Measurements from ENCODE around the gene ANXA5. TPM values are rescaled to one million over a fixed set of nuclear protein-coding genes. Genes with fewer than 3 reads are reported as not detected.

ANXA5 gene
- total RNA-seq (66.5 and 67.8 TPM in 2 replicates), polyA plus RNA-seq (42.4 and 55.1 TPM in 2 replicates), polyA minus RNA-seq (34.5 and 58.0 TPM in 2 replicates)
- 73.0 TPM for total RNA-seq (2013)

DNA sequence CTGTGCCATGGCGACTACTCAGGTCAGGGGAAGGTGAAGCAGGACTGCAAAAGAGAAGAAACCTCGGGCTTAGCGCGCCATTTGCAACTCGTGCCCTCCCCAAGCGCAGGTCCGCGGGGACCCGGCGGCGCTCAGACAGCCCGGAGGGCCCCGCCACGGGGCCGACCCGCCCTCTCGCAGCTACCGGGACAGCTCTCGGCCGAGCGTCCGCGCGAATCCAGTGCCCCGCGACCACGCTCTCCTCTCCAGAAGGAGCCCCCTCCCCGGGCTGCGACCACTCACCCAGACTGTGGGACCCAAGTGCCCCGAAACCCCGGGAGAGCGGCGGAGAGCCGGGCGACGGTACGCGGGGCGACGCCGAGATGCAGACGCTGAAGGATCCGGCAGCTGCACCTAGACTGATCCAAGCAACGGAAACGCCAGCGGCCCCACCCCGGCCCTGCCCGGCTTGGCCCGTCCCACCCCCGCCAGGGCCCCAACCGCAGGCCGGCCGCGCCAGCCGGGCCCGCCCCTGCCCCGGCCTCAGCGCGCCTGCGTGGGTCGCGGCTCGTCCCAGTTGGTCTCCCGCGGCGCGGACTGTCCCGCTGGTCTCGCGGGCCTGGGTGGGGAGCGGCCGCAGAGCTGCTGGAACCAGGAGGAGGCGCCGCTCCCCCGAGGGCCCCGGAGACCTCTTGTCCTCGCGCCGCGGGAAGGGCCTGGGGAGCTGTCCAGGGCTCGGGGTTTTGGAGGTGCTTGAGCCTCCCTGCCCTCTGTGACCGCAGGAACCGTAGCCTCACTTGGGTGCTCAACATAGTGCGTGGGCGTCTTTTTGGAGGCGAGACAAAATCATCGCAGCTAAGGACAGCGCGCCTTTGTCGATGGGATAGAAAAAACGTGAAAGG is at the start of gene ANXA5:
TSS of gene ANXA5 (minus strand) at position 400 of the 881 bp plus-strand sequence. CDS start at position 9, 391 bp downstream.
- H3K27me3 Mint-ChIP-seq: peaks cover 12% of the 10 kb centered on the region
- intact Hi-C loops (cut with micrococcal nuclease): loop anchor here (1.0 to 2.0 kb wide), 4 partner anchors 30 to 173 kb away; partner anchors contain the start of gene BBS7
- Histone ChIP-seq H2AFZ (ENCODE audit: insufficient read depth, low read depth, low read length, poor library complexity, severe bottlenecking) (peak within 1 kb of the TSS; percentile 92), H4K20me1 (ENCODE audit: control insufficient read depth, insufficient read depth, low read length, poor library complexity, severe bottlenecking) (peaks cover 4% of the 10 kb centered on the region), H3K27me3 (replicated peaks in 1 of 4; ENCODE audit: control extremely low read depth in 1 of 4, control insufficient read depth in 3 of 4, insufficient read depth in 4 of 4, low read length in 3 of 4) (peaks cover 0 to 12% (median 0%) of the 10 kb centered on the region in 4 experiments), H3K27ac (ENCODE audit: low read length in 2 of 2) (peak within 1 kb of the TSS; percentile 39 to 69), H3K9ac (ENCODE audit: low read length) (peak within 1 kb of the TSS; percentile 84), H3K79me2 (ENCODE audit: control insufficient read depth, insufficient read depth, low read length) (peaks cover 14% of the 10 kb centered on the region), H3K36me3 (replicated peaks in 1 of 2; ENCODE audit: control extremely low read depth in 1 of 2, control insufficient read depth in 1 of 2, extremely low read depth in 1 of 2, insufficient read depth in 2 of 2, low read length in 1 of 2) (no peaks in the 10 kb centered on the region), H3K9me3 (ENCODE audit: control extremely low read depth in 1 of 3, control insufficient read depth in 2 of 3, insufficient read depth in 1 of 3, low read length in 2 of 3) (no peaks in the 10 kb centered on the region), H3K4me2 (replicated peaks; ENCODE audit: low read depth, low read length, poor library complexity, severe bottlenecking) (peak within 1 kb of the TSS; percentile 89), H3K4me1 (ENCODE audit: control insufficient read depth in 2 of 2, insufficient read depth in 2 of 2, low read length in 2 of 2) (peaks cover 13 to 14% of the 10 kb centered on the region in 2 donors), H3K4me3 (ENCODE audit: control extremely low read depth in 1 of 5, extremely low read depth in 1 of 5, insufficient read depth in 1 of 5, low read depth in 2 of 5, low read length in 4 of 5) (peak within 1 kb of the TSS; percentile 73 to 85 (median 79))
- H3K27ac Mint-ChIP-seq: peak within 1 kb of the TSS; percentile 98
- H3K4me1 Mint-ChIP-seq: peaks cover 36% of the 10 kb centered on the region
- peak; percentile 78 for DNase-seq
- TF ChIP-seq, protein P1, sequence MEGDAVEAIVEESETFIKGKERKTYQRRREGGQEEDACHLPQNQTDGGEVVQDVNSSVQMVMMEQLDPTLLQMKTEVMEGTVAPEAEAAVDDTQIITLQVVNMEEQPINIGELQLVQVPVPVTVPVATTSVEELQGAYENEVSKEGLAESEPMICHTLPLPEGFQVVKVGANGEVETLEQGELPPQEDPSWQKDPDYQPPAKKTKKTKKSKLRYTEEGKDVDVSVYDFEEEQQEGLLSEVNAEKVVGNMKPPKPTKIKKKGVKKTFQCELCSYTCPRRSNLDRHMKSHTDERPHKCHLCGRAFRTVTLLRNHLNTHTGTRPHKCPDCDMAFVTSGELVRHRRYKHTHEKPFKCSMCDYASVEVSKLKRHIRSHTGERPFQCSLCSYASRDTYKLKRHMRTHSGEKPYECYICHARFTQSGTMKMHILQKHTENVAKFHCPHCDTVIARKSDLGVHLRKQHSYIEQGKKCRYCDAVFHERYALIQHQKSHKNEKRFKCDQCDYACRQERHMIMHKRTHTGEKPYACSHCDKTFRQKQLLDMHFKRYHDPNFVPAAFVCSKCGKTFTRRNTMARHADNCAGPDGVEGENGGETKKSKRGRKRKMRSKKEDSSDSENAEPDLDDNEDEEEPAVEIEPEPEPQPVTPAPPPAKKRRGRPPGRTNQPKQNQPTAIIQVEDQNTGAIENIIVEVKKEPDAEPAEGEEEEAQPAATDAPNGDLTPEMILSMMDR (IDR thresholded peaks at IDR 0.05): no peak
- no peak for TF ChIP-seq EZH2 (IDR thresholded peaks at IDR 0.05; ENCODE audit: borderline replicate concordance, insufficient read depth, low read depth, low read length, poor library complexity, severe bottlenecking)
- peak within 1 kb of the TSS; percentile 99 for H3K4me3 Mint-ChIP-seq
- WGBS (ENCODE audit: insufficient coverage): under 1% methylated on average over 91 of the region's 91 CpGs
- ChIA-PET POLR2A (no interaction called here), CTCF (interaction anchor here (1.0 kb wide), 1 partner anchor 29 kb away, joined by 5 read pairs; no protein-coding TSS in a partner anchor)
- ATAC-seq (ENCODE audit: low read depth): peak; percentile 90
- H3K9me3 Mint-ChIP-seq (ENCODE audit: insufficient read depth): no peaks in the 10 kb centered on the region

DNA sequence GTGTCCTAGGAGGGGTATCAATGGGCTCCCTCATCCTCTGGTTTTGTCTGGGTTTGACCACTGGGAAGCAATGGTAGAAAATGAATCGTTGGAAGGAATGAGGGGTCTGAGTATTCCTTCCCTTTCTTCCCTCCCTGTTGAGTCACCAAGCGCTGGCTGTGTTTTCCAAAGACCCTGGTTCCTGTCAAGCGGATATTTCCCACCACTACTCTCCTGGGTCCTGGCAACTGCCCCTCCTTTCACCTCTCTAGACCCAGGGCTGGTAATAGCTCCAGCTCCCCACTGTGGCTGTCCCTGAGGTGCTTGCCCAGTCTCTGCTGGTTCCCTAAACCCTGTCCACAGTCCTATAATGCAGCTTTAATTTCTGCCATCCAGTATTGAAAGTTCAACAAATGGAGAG is 46.0 kb upstream of the ANXA5 start:
- Histone ChIP-seq H3K79me2 (ENCODE audit: control insufficient read depth, insufficient read depth, low read length) (no peaks in the 10 kb centered on the region), H3K9ac (ENCODE audit: low read length) (no peak overlapping the region), H2AFZ (ENCODE audit: insufficient read depth, low read depth, low read length, poor library complexity, severe bottlenecking) (no peak overlapping the region), H3K36me3 (replicated peaks in 1 of 2; ENCODE audit: control extremely low read depth in 1 of 2, control insufficient read depth in 1 of 2, extremely low read depth in 1 of 2, insufficient read depth in 2 of 2, low read length in 1 of 2) (no peaks in the 10 kb centered on the region), H3K27ac (ENCODE audit: low read length in 2 of 2) (no peak overlapping the region), H3K4me2 (replicated peaks; ENCODE audit: low read depth, low read length, poor library complexity, severe bottlenecking) (no peak overlapping the region), H3K4me3 (ENCODE audit: control extremely low read depth in 1 of 5, extremely low read depth in 1 of 5, insufficient read depth in 1 of 5, low read depth in 2 of 5, low read length in 4 of 5) (no peak overlapping the region), H3K4me1 (ENCODE audit: control insufficient read depth in 2 of 2, insufficient read depth in 2 of 2, low read length in 2 of 2) (no peaks in the 10 kb centered on the region), H3K9me3 (ENCODE audit: control extremely low read depth in 1 of 3, control insufficient read depth in 2 of 3, insufficient read depth in 1 of 3, low read length in 2 of 3) (no peaks in the 10 kb centered on the region), H4K20me1 (ENCODE audit: control insufficient read depth, insufficient read depth, low read length, poor library complexity, severe bottlenecking) (no peaks in the 10 kb centered on the region), H3K27me3 (replicated peaks in 1 of 4; ENCODE audit: control extremely low read depth in 1 of 4, control insufficient read depth in 3 of 4, insufficient read depth in 4 of 4, low read length in 3 of 4) (no peaks in the 10 kb centered on the region)
- ChIA-PET POLR2A (no interaction called here), CTCF (interaction anchor here (1.4 to 1.5 kb wide), 2 partner anchors 8 to 10 kb away, joined by 3 read pairs; no protein-coding TSS in a partner anchor)
- Mint-ChIP-seq H3K27me3 (peaks cover 12% of the 10 kb centered on the region), H3K4me1 (no peaks in the 10 kb centered on the region), H3K27ac (no peak overlapping the region), H3K9me3 (ENCODE audit: insufficient read depth) (no peaks in the 10 kb centered on the region), H3K4me3 (no peak overlapping the region)
- DNase-seq (no peak), ATAC-seq (ENCODE audit: low read depth) (no peak)
- no peak for TF ChIP-seq EZH2 (IDR thresholded peaks at IDR 0.05; ENCODE audit: borderline replicate concordance, insufficient read depth, low read depth, low read length, poor library complexity, severe bottlenecking)
- TF ChIP-seq, protein P1 (IDR thresholded peaks at IDR 0.05): no peak
- WGBS (ENCODE audit: insufficient coverage): 75% methylated on average over 2 of the region's 3 CpGs
- intact Hi-C loops (cut with micrococcal nuclease): no loop called here
